ENCODE data around the gene ANKRD65. TPM values are rescaled to one million over a fixed set of nuclear protein-coding genes. Genes with fewer than 3 reads are reported as not detected.
"Not testable (repeated sequence)": the region's sequence is repeated elsewhere in the genome, so short reads cannot be mapped to it uniquely, and the experiment has no call there.

ANKRD65 gene
- total and polyA plus RNA-seq, 4 donors, result 13.5 to 54.2 (median 31.9) TPM

GRCh38 chr1:1456683-1457255 lies 35.7 kb upstream of the ANKRD65 start:
- H3K27me3 ChIP-seq (ENCODE audit: control insufficient read depth in 3 of 3, insufficient read depth in 3 of 3, low read length in 2 of 3); H3K9ac ChIP-seq (ENCODE audit: insufficient read depth in 1 of 2, low read length in 2 of 2); H3K27ac ChIP-seq (ENCODE audit: low read depth in 1 of 2, low read length in 1 of 2); H3K36me3 ChIP-seq (ENCODE audit: control insufficient read depth in 4 of 4, insufficient read depth in 4 of 4, low read length in 4 of 4); H3K9me3 ChIP-seq (ENCODE audit: control insufficient read depth in 4 of 4, insufficient read depth in 3 of 4, low read length in 3 of 4); H3K4me1 ChIP-seq (ENCODE audit: control insufficient read depth in 5 of 5, insufficient read depth in 5 of 5, low read length in 5 of 5); ATAC-seq (ENCODE audit: insufficient read depth, low FRiP score); H3K4me3 ChIP-seq; DNase-seq: not testable (repeated sequence)
- 87 to 89% methylated on average over 16 to 18 of the region's 22 CpGs for WGBS, 2 donors

GRCh38 chr1:1455934-1456333 lies 34.9 kb upstream of the ANKRD65 start:
- WGBS, 2 donors, result 62 to 88% methylated on average over 1 to 4 of the region's 15 CpGs
- not testable (repeated sequence) for H3K4me1 ChIP-seq (ENCODE audit: control insufficient read depth in 5 of 5, insufficient read depth in 5 of 5, low read length in 5 of 5); H3K9ac ChIP-seq (ENCODE audit: insufficient read depth in 1 of 2, low read length in 2 of 2); DNase-seq; ATAC-seq (ENCODE audit: insufficient read depth, low FRiP score); H3K36me3 ChIP-seq (ENCODE audit: control insufficient read depth in 4 of 4, insufficient read depth in 4 of 4, low read length in 4 of 4); H3K27ac ChIP-seq (ENCODE audit: low read depth in 1 of 2, low read length in 1 of 2); H3K9me3 ChIP-seq (ENCODE audit: control insufficient read depth in 4 of 4, insufficient read depth in 3 of 4, low read length in 3 of 4); H3K27me3 ChIP-seq (ENCODE audit: control insufficient read depth in 3 of 3, insufficient read depth in 3 of 3, low read length in 2 of 3); H3K4me3 ChIP-seq

- H3K27me3 ChIP-seq (ENCODE audit: control insufficient read depth in 3 of 3, insufficient read depth in 3 of 3, low read length in 2 of 3), result no peaks in the 10 kb centered on the region
- no peak for DNase-seq
- no peak overlapping the region for H3K9ac ChIP-seq (ENCODE audit: insufficient read depth in 1 of 2, low read length in 2 of 2)
- no peaks in the 10 kb centered on the region for H3K9me3 ChIP-seq (ENCODE audit: control insufficient read depth in 4 of 4, insufficient read depth in 3 of 4, low read length in 3 of 4)
- H3K4me3 ChIP-seq, result no peak overlapping the region
- H3K4me1 ChIP-seq (ENCODE audit: control insufficient read depth in 5 of 5, insufficient read depth in 5 of 5, low read length in 5 of 5), result peaks cover 0 to 2% (median 0%) of the 10 kb centered on the region in 5 donors
- WGBS, 2 donors, result 85 to 87% methylated on average over 28 to 30 of the region's 30 CpGs
- no peak for TF ChIP-seq CTCF (IDR thresholded peaks at IDR 0.05; ENCODE audit: control extremely low read depth, extremely low read depth)
- H3K36me3 ChIP-seq (ENCODE audit: control insufficient read depth in 4 of 4, insufficient read depth in 4 of 4, low read length in 4 of 4), result no peaks in the 10 kb centered on the region
- no peak overlapping the region for H3K27ac ChIP-seq (ENCODE audit: low read depth in 1 of 2, low read length in 1 of 2)
- no peak for ATAC-seq (ENCODE audit: insufficient read depth, low FRiP score)
Observed at GRCh38 chr1:1455366-1455884, 34.3 kb upstream of the ANKRD65 start.

GRCh38 chr1:1454286-1455056 lies 33.4 kb upstream of the ANKRD65 start:
- not testable (repeated sequence) for H3K36me3 ChIP-seq (ENCODE audit: control insufficient read depth in 4 of 4, insufficient read depth in 4 of 4, low read length in 4 of 4); H3K27me3 ChIP-seq (ENCODE audit: control insufficient read depth in 3 of 3, insufficient read depth in 3 of 3, low read length in 2 of 3); H3K27ac ChIP-seq (ENCODE audit: low read depth in 1 of 2, low read length in 1 of 2); ATAC-seq (ENCODE audit: insufficient read depth, low FRiP score); H3K9ac ChIP-seq (ENCODE audit: insufficient read depth in 1 of 2, low read length in 2 of 2); H3K4me1 ChIP-seq (ENCODE audit: control insufficient read depth in 5 of 5, insufficient read depth in 5 of 5, low read length in 5 of 5); H3K4me3 ChIP-seq; H3K9me3 ChIP-seq (ENCODE audit: control insufficient read depth in 4 of 4, insufficient read depth in 3 of 4, low read length in 3 of 4); DNase-seq
- 81 to 84% methylated on average over 35 to 36 of the region's 41 CpGs for WGBS, 2 donors

- Histone ChIP-seq H3K4me3 (no peak overlapping the region), H3K27ac (ENCODE audit: low read depth in 1 of 2, low read length in 1 of 2) (no peak overlapping the region), H3K9me3 (ENCODE audit: control insufficient read depth in 4 of 4, insufficient read depth in 3 of 4, low read length in 3 of 4) (no peaks in the 10 kb centered on the region), H3K9ac (ENCODE audit: insufficient read depth in 1 of 2, low read length in 2 of 2) (no peak overlapping the region), H3K27me3 (ENCODE audit: control insufficient read depth in 3 of 3, insufficient read depth in 3 of 3, low read length in 2 of 3) (no peaks in the 10 kb centered on the region), H3K36me3 (ENCODE audit: control insufficient read depth in 4 of 4, insufficient read depth in 4 of 4, low read length in 4 of 4) (no peaks in the 10 kb centered on the region), H3K4me1 (ENCODE audit: control insufficient read depth in 5 of 5, insufficient read depth in 5 of 5, low read length in 5 of 5) (peaks cover 0 to 2% (median 0%) of the 10 kb centered on the region in 5 donors)
- no peak for DNase-seq
- WGBS, 2 donors, result 94 to 95% methylated on average over 16 of the region's 16 CpGs
- ATAC-seq (ENCODE audit: insufficient read depth, low FRiP score), result no peak
- TF ChIP-seq CTCF (IDR thresholded peaks at IDR 0.05; ENCODE audit: control extremely low read depth, extremely low read depth), result no peak
Observed at GRCh38 chr1:1452882-1453281, 31.8 kb upstream of the ANKRD65 start.

- not testable (repeated sequence) for H3K27ac ChIP-seq (ENCODE audit: low read depth in 1 of 2, low read length in 1 of 2); H3K4me3 ChIP-seq; H3K9me3 ChIP-seq (ENCODE audit: control insufficient read depth in 4 of 4, insufficient read depth in 3 of 4, low read length in 3 of 4); H3K4me1 ChIP-seq (ENCODE audit: control insufficient read depth in 5 of 5, insufficient read depth in 5 of 5, low read length in 5 of 5); H3K9ac ChIP-seq (ENCODE audit: insufficient read depth in 1 of 2, low read length in 2 of 2); DNase-seq; H3K36me3 ChIP-seq (ENCODE audit: control insufficient read depth in 4 of 4, insufficient read depth in 4 of 4, low read length in 4 of 4); ATAC-seq (ENCODE audit: insufficient read depth, low FRiP score); H3K27me3 ChIP-seq (ENCODE audit: control insufficient read depth in 3 of 3, insufficient read depth in 3 of 3, low read length in 2 of 3)
- 74 to 89% methylated on average over 8 of the region's 8 CpGs for whole genome bisulfite sequencing, 2 donors
Observed at GRCh38 chr1:1452365-1452739, 31.3 kb upstream of the ANKRD65 start.
